HG03097 (cell line): ENCODE measurements around the gene RPTOR.

ENCODE experiments used
- ATAC-seq: cut with Tn5 transposase; IDR thresholded peaks from one replicate; pipeline ENCODE4 v1.9.1; 2021; ENCODE audit not compliant: unreplicated experiment, low FRiP score

RPTOR gene

DNA sequence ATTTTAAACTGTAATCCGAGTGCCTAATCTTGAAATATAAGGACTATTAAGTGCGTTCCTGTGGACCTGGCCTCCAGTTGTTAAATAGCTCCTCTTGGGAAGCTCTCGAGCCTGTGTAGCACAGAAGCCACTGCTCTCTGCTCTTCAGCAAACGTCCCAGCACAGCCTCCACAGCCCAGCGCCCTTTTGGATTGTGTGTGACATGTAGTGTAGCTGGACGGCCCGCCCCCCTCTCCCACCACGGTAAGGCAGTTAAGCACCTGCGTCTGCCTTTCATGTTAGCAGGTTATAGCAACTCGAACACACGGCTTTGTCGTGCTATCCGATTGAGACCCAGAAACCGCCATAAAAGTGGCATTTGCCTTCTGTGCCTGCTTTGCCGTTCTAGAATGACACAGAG is 367.8 kb downstream of the RPTOR start:
- no peak for ATAC-seq

DNA sequence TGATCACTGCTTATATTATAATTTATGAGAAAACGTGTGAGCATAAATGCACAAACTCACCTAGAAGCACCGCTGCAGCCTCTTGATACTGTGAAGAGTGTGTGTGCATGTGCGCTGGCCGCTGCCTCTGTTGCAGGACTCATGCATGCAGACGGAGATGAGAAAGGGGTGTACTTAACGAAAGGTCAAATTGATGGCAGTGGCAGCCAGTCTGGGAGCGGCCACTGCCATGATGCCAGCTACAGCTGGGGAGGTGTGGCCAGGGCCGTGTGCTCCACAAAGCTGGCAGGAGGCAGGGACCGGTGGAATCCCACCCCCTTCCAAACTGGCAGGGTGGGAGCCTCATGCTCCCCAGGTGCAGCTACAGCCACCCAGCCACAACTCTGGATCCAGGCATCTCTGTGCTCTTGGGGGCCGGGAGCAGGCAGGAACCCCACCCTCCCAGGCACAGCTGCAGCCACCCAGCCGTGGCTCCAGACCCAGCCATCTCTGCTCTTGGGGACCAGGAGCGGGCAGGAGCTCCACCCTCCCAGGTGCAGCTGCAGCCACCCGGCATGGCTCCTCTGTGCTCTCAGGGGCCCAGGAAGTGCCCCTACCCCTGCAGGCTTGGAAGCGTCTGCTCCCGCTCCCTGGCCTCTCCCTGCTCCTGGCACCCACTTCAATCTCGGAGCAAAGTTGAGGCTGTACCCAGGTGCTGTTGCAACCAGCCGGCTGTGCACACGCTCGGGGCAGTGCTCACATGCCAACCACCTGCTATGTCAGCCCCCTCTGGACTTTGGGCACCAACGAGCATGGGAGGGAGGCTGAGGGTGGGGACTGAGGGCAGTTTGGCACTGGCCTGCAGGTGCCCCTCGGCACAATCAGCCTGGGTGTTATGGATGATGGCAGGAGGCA is 369.5 kb downstream of the RPTOR start:
- no peak for ATAC-seq

- no peak for ATAC-seq
Measured at GRCh38 chr17:80916246-80916645, 371.6 kb downstream of the RPTOR start.

DNA sequence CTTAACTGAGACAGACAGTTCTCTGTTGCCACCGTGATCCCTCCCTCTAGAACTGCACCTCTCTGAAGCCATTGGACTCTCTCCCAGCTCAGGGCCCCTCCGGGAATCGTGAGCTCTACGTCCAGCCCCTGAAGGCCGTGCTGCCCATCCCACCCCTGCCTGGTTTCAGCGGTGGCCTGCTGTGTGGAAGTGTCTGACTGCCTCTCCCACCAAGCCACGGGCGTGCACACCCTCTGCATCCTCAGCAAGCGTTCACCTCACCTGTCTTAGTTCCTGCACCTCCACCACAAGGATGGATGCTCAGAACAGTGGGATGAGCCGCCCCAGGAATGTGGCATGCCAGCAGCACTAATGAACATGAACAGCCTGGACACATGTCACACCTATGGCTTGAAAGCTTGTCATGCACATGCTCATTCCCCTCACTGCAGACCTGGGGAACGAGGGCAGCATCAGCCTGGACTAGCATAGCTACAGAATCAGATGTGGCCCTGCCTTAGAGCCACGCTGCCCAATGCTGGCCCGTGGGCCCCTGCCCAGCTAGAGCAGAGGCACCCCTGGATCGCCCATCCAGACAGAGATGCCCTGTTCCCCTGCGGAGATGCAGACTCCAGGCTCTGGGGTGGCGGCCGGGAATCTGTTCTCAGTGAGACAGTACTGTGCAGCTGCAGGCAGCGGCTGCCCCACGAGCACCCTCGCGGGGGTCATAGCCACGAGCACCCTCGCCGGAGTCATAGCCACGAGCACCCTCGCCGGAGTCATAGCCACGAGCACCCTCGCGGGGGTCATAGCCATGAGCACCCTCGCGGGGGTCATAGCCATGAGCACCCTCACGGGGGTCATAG is 373.3 kb downstream of the RPTOR start:
- ATAC-seq: no peak

DNA sequence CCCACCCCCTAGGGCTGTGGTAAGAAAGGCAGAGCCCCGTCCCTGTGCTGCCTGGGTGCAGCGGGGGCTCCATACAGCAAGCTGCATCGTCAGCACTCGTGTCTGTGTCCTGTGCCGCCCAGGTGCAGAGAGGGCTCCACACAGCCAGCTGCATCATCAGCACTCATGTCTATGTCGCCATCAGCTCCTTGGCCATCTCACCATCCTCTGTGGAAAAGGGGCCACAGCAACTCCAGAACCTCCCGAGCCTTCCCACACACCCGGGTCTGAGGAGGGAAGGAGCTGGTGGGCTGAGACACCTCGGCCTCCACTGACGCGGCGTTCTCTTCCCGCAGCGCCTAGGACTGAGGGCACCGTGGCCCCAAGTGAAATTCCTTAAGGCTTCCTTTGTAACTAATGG is 374.1 kb downstream of the RPTOR start:
- no peak for ATAC-seq

- no peak for ATAC-seq
Measured at GRCh38 chr17:80919331-80920311, 375.0 kb downstream of the RPTOR start.

GRCh38 chr17:80920441-80920840 is 375.8 kb downstream of the RPTOR start:
- ATAC-seq: no peak

GRCh38 chr17:80921159-80921558 is 376.5 kb downstream of the RPTOR start:
- no peak for ATAC-seq

DNA sequence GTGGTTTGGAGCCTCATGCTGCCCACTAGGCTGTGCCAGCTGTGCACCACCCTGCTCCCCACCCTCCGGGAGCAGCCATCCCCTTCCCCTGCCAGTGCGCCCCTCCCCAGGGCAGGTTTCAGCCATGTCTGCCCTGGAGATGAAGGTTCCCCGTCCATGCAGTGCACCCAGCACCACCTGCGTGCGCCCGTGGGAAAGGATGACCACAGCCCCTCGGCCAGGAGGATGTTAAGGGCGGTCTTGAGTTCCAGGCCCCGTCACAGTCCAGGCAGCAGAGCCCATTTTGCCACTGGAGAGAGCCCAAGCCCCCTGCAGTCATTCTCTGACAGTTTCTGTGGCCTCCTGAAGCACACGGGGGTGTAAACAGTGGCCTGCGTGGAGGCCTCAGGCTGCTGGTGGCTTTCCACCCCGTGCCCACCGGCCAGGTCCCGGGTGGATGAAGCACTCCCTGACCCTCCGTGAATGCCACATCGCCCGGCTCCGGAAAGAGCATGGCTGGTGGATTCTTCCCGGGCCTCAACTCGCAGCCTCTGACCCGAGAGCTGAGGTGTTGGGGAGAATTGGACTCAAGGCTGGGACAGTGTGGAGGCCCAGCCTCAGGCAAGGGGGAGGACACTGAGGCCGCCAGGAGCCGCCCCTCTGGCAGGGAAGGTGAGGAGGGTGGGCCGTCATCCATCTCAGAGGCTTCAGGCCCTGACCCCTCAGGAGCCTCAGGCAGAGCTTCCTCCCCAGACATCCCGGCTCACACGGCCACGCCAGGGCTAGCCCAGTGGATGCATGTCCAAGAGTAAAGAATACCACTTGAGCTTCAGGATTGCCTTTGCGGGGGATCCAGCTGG is 377.3 kb downstream of the RPTOR start:
- no peak for ATAC-seq

DNA sequence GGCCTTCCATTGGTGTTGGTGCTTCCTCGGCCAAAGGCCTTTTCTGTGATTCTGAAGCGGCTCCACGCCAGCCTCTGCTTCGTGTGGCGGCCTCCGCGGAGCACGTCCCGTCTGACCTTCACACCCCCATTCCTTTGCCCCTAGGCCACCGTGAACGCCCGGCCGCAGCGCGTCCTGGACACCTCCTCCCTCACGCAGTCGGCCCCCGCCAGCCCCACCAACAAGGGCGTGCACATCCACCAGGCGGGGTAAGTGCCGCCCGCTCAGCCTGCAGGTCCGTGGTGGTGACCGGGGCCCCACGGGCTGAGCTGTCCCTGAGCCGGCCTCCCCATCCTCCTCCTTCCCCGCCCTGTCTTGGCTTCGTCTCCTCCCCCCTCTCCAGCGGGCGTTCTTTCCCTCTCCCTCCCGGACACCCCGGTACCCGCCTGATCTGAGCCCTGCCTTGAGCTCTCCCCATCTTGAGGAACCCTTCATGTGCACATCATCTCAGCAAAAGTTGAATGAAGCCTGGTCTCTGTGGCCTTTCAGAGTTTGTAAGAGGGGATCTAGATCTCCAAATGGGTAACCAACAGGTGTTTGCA is 378.0 kb downstream of the RPTOR start:
- no peak for ATAC-seq

GRCh38 chr17:80923211-80924110 is 378.8 kb downstream of the RPTOR start:
- ATAC-seq: no peak

DNA sequence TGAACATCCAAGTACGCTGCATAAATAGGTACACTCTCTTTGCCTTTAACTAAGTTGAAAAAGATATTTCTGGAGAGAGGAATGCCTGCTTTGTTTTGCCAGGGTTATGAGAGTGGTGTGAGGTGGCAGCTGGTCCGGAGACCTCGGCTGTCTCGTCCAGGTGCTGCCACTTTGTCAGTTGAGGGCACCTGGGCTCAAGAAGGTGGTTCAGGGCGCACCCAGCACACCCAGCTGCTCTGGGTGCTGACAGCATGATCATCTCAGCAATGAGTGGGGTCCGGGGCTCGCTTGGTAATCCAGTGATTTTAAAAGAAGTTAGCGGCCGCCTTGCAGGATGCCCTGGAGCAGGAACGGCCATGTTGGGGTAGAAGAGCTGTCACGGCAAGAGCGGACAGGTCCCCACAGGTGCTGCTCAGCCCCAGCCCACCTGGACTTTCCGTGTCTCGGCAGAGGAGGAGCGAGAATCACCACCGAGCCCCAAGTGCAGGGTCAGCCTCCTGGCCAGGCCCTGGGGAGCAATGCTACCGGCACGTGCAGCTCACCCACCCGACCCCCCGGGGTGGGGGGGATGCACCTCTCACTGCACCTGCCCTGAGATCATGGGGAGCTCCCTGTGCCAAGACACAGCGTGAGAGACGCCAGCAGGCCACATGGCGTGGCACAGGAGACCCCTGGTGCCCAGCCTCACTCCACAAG is 379.6 kb downstream of the RPTOR start:
- ATAC-seq: no peak

DNA sequence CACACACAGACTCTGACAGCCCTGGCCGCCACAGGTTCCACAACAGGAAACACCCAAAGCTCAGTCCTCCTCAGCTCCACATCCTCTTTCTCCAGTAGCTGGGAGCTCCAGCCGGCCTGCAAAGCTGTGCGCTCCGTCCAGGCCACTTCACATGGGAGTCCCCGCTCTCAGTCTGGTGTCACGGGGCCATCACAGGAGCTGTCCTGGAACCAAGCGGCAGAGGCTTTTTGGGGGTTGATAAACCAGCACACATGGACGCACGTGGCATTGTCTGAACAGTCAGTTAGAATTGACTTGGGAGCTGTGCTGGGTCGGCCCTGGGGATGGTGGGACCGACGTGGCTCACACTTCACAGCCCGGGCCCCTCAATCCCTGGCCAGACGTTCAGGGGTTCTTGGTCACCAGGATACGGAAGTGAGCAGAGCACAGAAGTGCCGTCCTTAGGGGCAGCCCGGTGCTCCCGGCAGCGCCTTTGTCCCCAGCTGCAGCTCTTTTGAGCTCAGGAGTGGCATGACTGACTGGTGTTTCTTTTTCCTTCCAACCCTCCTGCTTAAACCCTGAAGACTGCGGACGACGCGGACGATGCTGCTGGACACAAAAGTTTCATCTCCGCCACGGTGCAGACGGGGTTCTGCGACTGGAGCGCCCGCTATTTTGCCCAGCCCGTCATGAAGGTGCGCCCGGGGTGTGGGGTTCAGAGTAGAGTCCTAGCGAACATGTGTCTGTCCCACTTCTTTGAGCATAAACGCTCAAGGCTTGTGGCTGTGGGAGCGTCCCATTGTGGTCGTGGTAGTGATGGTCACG is 380.4 kb downstream of the RPTOR start:
- no peak for ATAC-seq

GRCh38 chr17:80925688-80926335 is 381.2 kb downstream of the RPTOR start:
- ATAC-seq: no peak

DNA sequence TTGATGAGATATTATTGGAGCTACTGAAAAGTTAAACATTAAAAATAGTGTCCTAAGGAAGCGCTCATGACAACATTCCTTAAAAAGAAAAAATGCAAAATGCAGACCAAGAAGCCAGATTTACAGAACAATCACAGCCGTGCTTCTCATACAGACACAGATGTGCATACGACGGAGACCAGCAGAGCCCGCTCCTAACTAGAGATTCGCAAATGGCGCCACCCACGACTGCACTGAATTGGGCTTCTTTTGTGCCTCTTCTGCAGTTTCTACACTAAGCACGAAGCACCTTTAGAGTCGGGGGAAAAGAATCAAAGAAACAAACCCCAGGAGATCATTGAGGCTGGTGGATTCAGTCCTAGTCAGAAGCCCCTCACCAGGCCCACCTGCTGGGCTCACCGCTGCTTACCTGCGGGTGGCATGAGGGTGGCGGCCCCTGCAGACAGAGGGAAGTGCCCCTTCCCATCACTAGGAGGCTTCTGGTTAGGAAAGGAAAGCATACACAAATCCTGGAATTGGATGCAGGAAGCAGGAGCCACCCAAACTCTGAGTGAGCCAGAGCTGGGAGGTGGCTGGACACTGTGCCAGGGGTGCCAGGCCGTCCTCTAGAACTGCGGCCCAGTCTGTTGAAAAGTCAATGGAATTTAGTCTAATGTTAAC is 382.1 kb downstream of the RPTOR start:
- ATAC-seq: no peak

- no peak for ATAC-seq
Measured at GRCh38 chr17:80927791-80928216, 383.2 kb downstream of the RPTOR start.
